CD14-positive monocyte (primary cell): Measurements from ENCODE around the gene NAT10. TPM values are rescaled to one million over a fixed set of nuclear protein-coding genes. Genes with fewer than 3 reads are reported as not detected.

ENCODE experiments used
- DNase-seq, 3 donors: peaks; one replicate each; pipeline ENCODE4 v3.0.0-alpha.2; 2011 to 2022
- H2AFZ ChIP-seq: 2 replicates; pipeline ENCODE4 v1.6.0; 2012; ENCODE audit warnings: mild to moderate bottlenecking, low read depth, low read length, inconsistent platforms; ENCODE audit not compliant: insufficient read depth, poor library complexity, severe bottlenecking
- H3K27ac ChIP-seq, 2 donors: 1 replicate in 1 of 2; 2 replicates in 1 of 2; pipeline ENCODE4 v1.5.1; 2012 to 2013; ENCODE audit warnings: low read length in 2 of 2, control low read depth in 1 of 2, inconsistent platforms in 1 of 2, low read depth in 1 of 2, mild to moderate bottlenecking in 1 of 2
- H3K27me3 ChIP-seq, 2 donors: one replicate each; pipeline versions ENCODE4 v1.6.0 to v1.6.1; 2011 to 2013; ENCODE audit warnings: low read length in 2 of 2; ENCODE audit not compliant: control insufficient read depth in 2 of 2, insufficient read depth in 2 of 2
- H3K36me3 ChIP-seq, 2 donors: replicated peaks in 1 of 2; 1 replicate in 1 of 2; 2 replicates in 1 of 2; pipeline versions ENCODE4 v1.5.1 to v1.6.1; 2012 to 2013; ENCODE audit warnings: low read length in 2 of 2, control low read depth in 1 of 2, inconsistent platforms in 1 of 2, mild to moderate bottlenecking in 1 of 2; ENCODE audit not compliant: insufficient read depth in 2 of 2, control insufficient read depth in 1 of 2
- H3K4me1 ChIP-seq, 2 donors: 1 replicate in 1 of 2; 2 replicates in 1 of 2; pipeline versions ENCODE4 v1.5.1 to v1.6.1; 2012 to 2013; ENCODE audit warnings: low read length in 2 of 2, control low read depth in 1 of 2, inconsistent platforms in 1 of 2, mild to moderate bottlenecking in 1 of 2, moderate library complexity in 1 of 2; ENCODE audit not compliant: insufficient read depth in 2 of 2, control insufficient read depth in 1 of 2
- H3K4me2 ChIP-seq: replicated peaks from 2 replicates; pipeline ENCODE3; 2012; ENCODE audit warnings: low read length, moderate library complexity, mild to moderate bottlenecking; ENCODE audit not compliant: poor library complexity, severe bottlenecking; ENCODE audit errors: extremely low read depth
- H3K4me3 ChIP-seq, 3 experiments: fragments of 200-600 bp in 1 of 3; sonication (generic) in 1 of 3; replicated peaks in 1 of 3; 1 replicate in 2 of 3; 2 replicates in 1 of 3; pipeline ENCODE4 v1.5.1; 2011 to 2013; ENCODE audit warnings: low read length in 3 of 3, mild to moderate bottlenecking in 3 of 3, control low read depth in 2 of 3, low read depth in 2 of 3, inconsistent platforms in 1 of 3, moderate library complexity in 1 of 3
- H3K79me2 ChIP-seq: 2 replicates; pipeline ENCODE4 v1.6.0; 2012; ENCODE audit warnings: mild to moderate bottlenecking, control low read depth, inconsistent platforms, low read length, moderate library complexity; ENCODE audit not compliant: insufficient read depth
- H3K9ac ChIP-seq: 2 replicates; pipeline ENCODE4 v1.6.0; 2017; ENCODE audit warnings: low read length, mild to moderate bottlenecking; ENCODE audit not compliant: insufficient read depth, poor library complexity, severe bottlenecking
- H3K9me3 ChIP-seq, 2 donors: replicated peaks in 1 of 2; 1 replicate in 1 of 2; 2 replicates in 1 of 2; pipeline versions ENCODE4 v1.5.1 to v1.6.1; 2012 to 2013; ENCODE audit warnings: low read length in 2 of 2, control low read depth in 1 of 2; ENCODE audit not compliant: control insufficient read depth in 1 of 2, insufficient read depth in 1 of 2
- H4K20me1 ChIP-seq: 2 replicates; pipeline ENCODE4 v1.6.0; 2012; ENCODE audit warnings: mild to moderate bottlenecking, low read length, control low read depth, moderate library complexity; ENCODE audit not compliant: insufficient read depth
- H3K27ac Mint-ChIP-seq, 7 donors: one replicate each; pipeline ENCODE4 v1.8.0; 2020; ENCODE audit warnings: mild to moderate bottlenecking in 7 of 7, mixed read lengths in 7 of 7, moderate library complexity in 6 of 7, inconsistent platforms in 2 of 7
- H3K27me3 Mint-ChIP-seq, 3 donors: one replicate each; pipeline ENCODE4 v1.8.0; 2021 to 2022; ENCODE audit warnings: low read depth in 3 of 3, mild to moderate bottlenecking in 3 of 3, mixed read lengths in 3 of 3, moderate library complexity in 3 of 3, inconsistent platforms in 1 of 3
- H3K36me3 Mint-ChIP-seq, 2 donors: one replicate each; pipeline ENCODE4 v1.8.0; 2020; ENCODE audit warnings: mixed read lengths in 2 of 2, inconsistent platforms in 1 of 2, mild to moderate bottlenecking in 1 of 2
- H3K4me1 Mint-ChIP-seq: one replicate; pipeline ENCODE4 v1.8.0; 2020; ENCODE audit warnings: mild to moderate bottlenecking, mixed read lengths
- H3K4me3 Mint-ChIP-seq, 2 donors: one replicate each; pipeline ENCODE4 v1.8.0; 2020; ENCODE audit warnings: mild to moderate bottlenecking in 2 of 2, mixed read lengths in 2 of 2, moderate library complexity in 1 of 2
- H3K9me3 Mint-ChIP-seq, 7 donors: one replicate each; pipeline ENCODE4 v1.8.0; 2020 to 2022; ENCODE audit warnings: mixed read lengths in 7 of 7, mild to moderate bottlenecking in 6 of 7, moderate library complexity in 6 of 7, inconsistent platforms in 2 of 7
- CTCF ChIP-seq: fragments of 200-600 bp; IDR thresholded peaks from one replicate; pipeline ENCODE4 v1.8.0; 2022; ENCODE audit warnings: antibody characterized with exemption, mild to moderate bottlenecking
- WGBS: methylation state at CpG from one replicate; pipeline ENCODE4 v1.1.5; 2013; ENCODE audit warnings: missing lambda C conversion rate; ENCODE audit not compliant: insufficient coverage; 5-methylcytosine and 5-hydroxymethylcytosine counted together
- intact Hi-C, 2 donors: fragments of 100-400 bp; cut with micrococcal nuclease; formaldehyde crosslinking; loops; one replicate each; pipeline versions ENCODE4 v1.15.0 to v1.15.1; 2023
- polyA plus RNA-seq, 3 donors: library from polyadenylated mRNA; depleted of rRNA in 1 of 3; unstranded in 2 of 3; stranded (reverse) in 1 of 3; fragments of 300-500 nt in 2 of 3; fragments of >200 nt in 1 of 3; fragmentation: Illumina TruSeq in 2 of 3; gene quantifications; 1 replicate in 2 of 3; 2 replicates in 1 of 3; pipeline ENCODE4 v1.2.3, GENCODE V29; 2012 to 2021

Gene NAT10
- polyA plus RNA-seq, 3 donors = 10.1 to 13.3 (median 13.1) TPM

GRCh38 chr11:34139346-34139745 lies 33.9 kb downstream of the NAT10 start:
- DNase-seq = no peak
- Mint-ChIP-seq H3K27me3 (no peaks in the 10 kb centered on the region), H3K9me3 (no peaks in the 10 kb centered on the region), H3K36me3 (peaks cover 90 to 92% of the 10 kb centered on the region in 2 donors), H3K27ac (no peak overlapping the region), H3K4me1 (no peaks in the 10 kb centered on the region), H3K4me3 (no peak overlapping the region)
- no peak for TF ChIP-seq CTCF
- no peaks in the 10 kb centered on the region for H3K4me1 ChIP-seq
- no peaks in the 10 kb centered on the region for H3K27me3 ChIP-seq
- H4K20me1 ChIP-seq = no peaks in the 10 kb centered on the region
- H3K9me3 ChIP-seq = no peaks in the 10 kb centered on the region
- no peak overlapping the region for H3K9ac ChIP-seq
- intact Hi-C loops = no loop called here
- no peak overlapping the region for H3K27ac ChIP-seq
- peaks cover 84 to 100% of the 10 kb centered on the region in 2 donors for H3K36me3 ChIP-seq
- no peaks in the 10 kb centered on the region for H3K79me2 ChIP-seq
- H3K4me3 ChIP-seq = no peak overlapping the region
- 100% methylated on average over 3 of the region's 7 CpGs for WGBS
- no peak overlapping the region for H3K4me2 ChIP-seq
- no peak overlapping the region for H2AFZ ChIP-seq

DNA sequence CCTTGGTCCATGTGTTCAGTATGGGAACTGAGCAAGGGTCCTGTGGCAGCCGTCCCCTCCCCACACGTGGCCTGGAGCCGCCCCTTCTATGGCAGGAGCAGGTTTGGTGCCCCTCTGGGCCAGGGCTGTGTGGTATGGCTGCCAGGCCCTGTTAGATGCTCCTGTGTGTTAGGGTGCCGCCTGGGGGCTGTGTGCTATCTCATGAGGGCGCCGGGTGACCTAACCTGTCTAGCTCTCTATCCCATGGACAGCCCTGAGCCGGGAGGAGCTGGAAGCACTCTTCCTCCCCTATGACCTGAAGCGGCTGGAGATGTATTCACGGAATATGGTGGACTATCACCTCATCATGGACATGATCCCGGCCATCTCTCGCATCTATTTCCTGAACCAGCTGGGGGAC lies 34.7 kb downstream of the NAT10 start:
- no peak overlapping the region for H3K27ac ChIP-seq
- H4K20me1 ChIP-seq = no peaks in the 10 kb centered on the region
- H2AFZ ChIP-seq = no peak overlapping the region
- H3K79me2 ChIP-seq = no peaks in the 10 kb centered on the region
- peaks cover 90 to 91% of the 10 kb centered on the region in 2 donors for H3K36me3 Mint-ChIP-seq
- intact Hi-C loops = no loop called here
- H3K27me3 Mint-ChIP-seq = no peaks in the 10 kb centered on the region
- H3K27ac Mint-ChIP-seq = peak overlapping the region in 1 of 7 donors; percentile 1
- no peak overlapping the region for H3K4me3 ChIP-seq
- no peaks in the 10 kb centered on the region for H3K4me1 ChIP-seq
- 98% methylated on average over 11 of the region's 11 CpGs for WGBS
- H3K4me2 ChIP-seq = no peak overlapping the region
- DNase-seq = no peak
- H3K9me3 Mint-ChIP-seq = no peaks in the 10 kb centered on the region
- no peak overlapping the region for H3K9ac ChIP-seq
- no peaks in the 10 kb centered on the region for H3K27me3 ChIP-seq
- H3K9me3 ChIP-seq = no peaks in the 10 kb centered on the region
- peaks cover 86 to 100% of the 10 kb centered on the region in 2 donors for H3K36me3 ChIP-seq
- no peak overlapping the region for H3K4me3 Mint-ChIP-seq
- no peaks in the 10 kb centered on the region for H3K4me1 Mint-ChIP-seq
- no peak for TF ChIP-seq CTCF
